ENCODE measurements around the gene PDGFD.

Gene PDGFD

GRCh38 chr11:103947546-103947919, 216.4 kb downstream of the PDGFD start:
- DNase-seq, result no peak

- no peak for DNase-seq
Measured at GRCh38 chr11:103946793-103947545, 217.0 kb downstream of the PDGFD start.

- DNase-seq, result no peak
Measured at GRCh38 chr11:103944251-103944940, 219.6 kb downstream of the PDGFD start.

DNA sequence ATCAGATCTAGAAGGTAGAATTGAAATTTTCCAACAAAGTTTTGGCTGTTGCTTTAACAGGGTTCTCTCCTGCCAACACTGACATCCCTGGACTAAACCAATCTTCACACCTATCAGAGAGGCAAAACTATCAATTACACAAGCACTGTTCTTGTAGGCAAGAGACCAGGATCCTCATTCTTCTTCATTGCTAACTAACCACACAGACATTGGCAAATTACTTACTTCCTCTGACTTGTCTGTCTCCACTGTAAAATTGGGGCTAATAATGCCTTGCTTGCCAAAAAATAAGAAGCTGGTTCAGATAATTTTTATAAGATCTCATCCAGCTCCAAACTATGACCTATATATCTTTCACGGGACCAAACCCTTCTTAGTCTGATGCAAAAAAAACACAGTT, 221.3 kb downstream of the PDGFD start:
- no peak for DNase-seq

GRCh38 chr11:103940551-103940950, 223.4 kb downstream of the PDGFD start:
- no peak for DNase-seq

- no peak for DNase-seq
Measured at GRCh38 chr11:103939694-103940093, 224.3 kb downstream of the PDGFD start.

- DNase-seq, result no peak
Measured at GRCh38 chr11:103936059-103936458, 227.9 kb downstream of the PDGFD start.

DNA sequence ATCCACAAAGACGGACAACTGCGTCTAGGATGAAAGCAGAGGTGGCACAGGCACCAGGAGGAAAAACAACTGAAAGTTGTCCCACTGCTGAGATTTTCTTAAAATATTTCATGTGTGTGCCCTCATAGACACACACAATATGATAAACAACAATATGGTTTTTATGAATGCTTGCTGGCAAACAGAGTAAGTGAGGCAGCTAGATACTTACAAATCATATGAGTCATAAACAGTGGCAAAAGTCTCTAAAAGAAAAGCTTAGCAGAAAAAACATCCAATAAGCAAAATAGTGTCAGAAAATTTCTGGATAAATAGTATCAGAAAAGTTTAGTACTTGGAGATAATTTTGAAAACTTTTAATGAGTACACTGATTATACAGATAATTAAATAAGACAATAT, 228.7 kb downstream of the PDGFD start:
- no peak for DNase-seq

DNA sequence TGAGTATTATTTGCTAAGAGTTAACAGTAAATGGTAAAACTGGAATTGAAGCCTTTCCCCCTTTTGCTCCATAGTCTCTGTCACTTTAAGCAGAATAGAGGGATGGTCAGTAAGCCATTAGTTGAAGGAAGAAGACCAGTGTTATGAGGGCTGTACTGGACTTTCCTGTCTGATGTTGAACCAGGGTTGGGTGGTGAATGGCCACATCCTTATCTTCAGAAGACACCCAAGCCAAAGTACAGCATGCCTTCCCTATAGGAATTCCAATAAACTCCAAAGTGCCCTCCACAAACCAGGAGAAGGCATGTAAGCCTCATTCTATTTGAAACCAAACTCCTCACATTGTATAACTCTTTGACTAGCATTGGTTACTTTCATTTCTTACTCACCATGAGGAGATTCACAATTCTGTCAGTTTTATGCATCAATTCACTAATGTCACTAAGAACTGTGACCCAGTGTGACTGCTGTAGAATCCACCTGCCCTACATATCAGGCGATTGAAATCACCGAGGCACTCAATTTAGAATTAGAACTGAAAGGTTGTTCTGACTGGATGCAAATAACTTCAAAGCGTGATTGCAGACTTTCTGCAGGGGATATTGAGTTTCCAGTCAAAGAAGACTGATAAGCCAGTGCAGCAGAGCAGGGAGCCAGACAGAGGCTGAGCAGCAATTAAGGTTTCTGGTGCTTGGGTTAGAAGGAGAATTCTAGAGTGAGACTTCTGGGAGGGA, 234.6 kb downstream of the PDGFD start:
- DNase-seq, result no peak

GRCh38 chr11:103928802-103929161, 235.2 kb downstream of the PDGFD start:
- DNase-seq, result no peak

DNA sequence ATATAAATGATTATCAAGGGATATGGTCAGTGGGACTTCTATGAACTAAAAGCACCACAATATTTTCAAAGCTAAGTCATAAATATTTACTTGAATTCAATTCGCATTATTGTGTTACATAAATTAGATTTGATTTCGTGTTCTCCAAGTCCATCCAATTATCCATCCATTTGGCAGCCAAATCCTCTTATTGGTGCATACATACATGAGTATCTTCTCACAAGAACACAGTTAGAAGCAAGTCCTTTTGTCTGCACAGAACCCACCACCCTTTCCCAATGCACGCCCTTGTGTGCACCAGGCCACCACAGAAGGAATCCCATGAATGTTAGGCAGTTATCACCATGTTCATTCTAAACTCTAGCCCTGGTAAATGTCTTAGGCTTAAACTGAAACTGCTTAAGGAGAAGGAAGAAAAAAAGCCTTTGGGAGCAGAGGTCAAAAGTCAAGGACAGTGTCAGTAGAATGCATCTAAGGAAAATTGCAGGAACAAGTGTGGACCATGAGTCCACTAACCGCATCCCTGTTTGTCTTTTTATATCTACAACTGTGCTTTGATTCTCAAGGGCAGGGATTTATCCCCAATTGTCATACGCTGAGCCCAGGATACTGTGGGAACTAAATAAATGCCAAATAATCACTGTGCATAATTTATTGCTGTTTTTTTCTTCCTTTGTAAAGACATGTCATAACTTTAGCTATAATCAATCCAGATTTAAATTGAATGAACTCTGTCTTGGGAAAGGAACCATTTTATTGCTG, 235.7 kb downstream of the PDGFD start:
- no peak for DNase-seq

DNA sequence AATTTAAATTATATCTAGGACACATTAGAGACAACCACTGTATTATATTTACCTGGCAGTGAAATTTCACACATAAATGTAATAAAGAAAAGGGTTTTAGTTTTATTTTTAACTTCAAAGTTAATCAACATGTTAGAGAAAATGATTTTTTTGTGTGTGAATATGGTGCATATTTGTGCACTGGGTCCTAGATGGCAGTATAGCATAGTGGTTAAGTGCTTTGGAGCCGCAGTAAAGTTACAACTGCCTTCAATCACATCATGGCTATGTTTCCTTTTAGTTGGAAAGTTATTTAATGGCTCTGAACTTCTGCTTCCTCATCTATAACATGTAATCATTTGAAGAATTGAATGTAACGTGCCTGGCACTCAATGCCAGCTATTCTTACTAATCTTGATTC, 236.4 kb downstream of the PDGFD start:
- no peak for DNase-seq

GRCh38 chr11:103926990-103927389, 237.0 kb downstream of the PDGFD start:
- no peak for DNase-seq

DNA sequence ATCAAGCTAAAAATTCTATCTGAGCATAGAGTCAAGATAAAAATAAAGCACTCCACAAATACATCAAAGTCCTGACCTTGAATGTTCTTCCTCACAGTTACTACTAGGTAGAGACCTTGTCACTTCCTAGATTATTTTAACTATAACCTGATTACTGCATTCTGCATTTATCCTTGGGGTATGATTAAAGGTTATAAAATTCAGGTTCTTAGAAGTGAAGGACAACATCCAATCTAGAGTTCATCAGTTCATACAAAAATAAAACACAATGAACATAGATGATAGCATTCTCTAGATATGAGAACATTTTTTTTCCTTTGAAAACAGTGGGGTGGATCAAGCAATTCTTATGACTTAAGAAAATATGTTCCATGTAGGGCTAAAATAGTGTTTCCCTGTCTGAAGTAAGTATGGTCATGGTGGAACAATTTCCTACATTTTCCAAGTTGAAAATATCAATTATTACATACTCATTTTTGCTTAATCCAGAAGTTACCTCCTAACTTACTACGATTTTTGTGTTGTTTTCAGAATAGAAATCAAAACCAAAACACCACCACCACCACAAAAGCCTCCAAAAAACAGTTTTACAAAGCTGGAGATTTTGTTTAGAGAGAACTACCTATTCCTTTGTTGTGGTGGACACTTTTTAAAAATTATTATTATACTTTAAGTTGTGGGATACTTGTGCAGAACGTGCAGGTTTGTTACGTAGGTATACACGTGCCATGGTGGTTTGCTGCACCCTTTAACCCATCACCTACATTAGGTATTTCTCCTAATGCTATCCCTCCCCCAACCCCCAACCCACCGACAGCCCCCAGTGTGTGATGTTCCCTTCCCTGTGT, 239.6 kb downstream of the PDGFD start:
- no peak for DNase-seq

DNA sequence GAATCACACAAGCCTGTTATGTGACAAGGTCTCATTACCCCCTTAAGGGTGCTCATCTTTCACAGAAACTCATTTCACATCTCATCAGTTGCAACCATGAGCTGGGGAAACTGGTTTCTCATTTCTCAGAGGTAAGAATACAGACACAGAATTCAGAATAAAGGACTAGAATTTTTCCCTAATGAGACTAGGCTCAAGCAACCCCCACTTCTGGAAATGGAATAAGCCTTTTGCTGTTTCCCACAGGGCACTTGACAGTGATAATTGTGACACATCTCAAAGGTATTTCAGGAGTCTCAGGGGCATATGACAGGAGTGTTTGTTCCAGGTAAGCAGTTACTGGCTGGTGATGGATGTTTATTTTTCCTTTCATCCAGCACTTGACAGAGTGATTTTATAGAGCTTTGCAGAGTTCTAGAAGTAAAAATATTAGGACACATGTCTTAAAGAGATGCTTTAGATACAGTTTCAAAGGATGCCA, 240.5 kb downstream of the PDGFD start:
- DNase-seq, result no peak

GRCh38 chr11:103920933-103921332, 243.0 kb downstream of the PDGFD start:
- no peak for DNase-seq

DNA sequence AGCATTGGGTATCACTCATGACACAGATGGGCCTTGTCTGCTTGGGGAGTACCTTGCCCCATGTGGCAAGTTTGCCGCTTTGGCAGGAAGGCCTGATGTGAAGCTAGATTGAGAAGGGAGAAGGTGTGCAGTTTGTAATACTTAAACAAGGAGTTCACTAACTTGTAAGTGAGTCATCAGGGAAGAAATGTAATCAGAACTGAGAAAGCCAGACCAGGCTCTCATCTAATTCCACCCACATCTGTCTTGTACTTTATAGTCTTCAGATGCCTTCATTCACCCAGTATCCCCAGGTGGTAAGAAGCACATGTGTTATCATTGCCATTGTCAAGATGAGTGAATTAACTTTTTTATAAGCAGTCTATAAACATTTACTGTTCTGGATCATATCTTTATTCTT, 243.5 kb downstream of the PDGFD start:
- no peak for DNase-seq

DNA sequence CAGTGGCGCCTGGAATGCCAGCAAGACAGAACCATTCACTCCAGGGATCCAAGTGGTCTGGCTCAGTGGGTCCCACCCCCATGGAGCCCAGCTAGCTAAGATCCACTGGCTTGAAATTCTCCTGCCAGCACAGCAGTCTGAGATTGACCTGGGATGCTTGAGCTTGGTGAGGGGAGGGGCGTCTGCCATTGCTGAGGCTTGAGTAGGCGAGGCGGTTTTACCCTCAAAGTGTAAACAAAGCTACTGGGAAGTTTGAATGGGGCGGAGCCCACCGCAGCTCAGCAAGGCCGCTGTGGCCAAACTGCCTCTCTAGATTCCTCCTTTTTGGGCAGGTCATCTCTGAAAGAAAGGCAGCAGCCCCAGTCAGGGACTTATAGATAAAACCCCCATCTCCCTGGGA, 253.2 kb downstream of the PDGFD start:
- no peak for DNase-seq

GRCh38 chr11:103907548-103908455, 256.1 kb downstream of the PDGFD start:
- no peak for DNase-seq

DNA sequence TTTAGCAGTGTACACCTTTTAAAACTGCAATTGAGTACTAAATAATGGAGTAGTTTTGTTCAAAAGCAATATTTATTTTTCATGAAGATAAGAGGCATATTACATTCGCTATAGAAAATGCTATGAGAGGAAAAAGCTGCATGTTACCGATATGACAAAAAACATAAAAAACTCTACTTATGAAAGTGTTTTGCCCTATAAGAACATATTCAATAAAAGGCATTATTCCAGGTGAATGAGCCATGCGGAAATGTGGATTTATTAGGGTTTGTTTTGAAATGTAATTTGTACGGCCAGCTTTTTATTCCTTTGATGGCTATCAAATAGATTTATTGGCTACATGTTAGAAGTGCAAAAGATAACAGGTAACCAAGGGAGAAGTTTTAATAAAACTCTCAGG, 256.8 kb downstream of the PDGFD start:
- DNase-seq, result no peak

DNA sequence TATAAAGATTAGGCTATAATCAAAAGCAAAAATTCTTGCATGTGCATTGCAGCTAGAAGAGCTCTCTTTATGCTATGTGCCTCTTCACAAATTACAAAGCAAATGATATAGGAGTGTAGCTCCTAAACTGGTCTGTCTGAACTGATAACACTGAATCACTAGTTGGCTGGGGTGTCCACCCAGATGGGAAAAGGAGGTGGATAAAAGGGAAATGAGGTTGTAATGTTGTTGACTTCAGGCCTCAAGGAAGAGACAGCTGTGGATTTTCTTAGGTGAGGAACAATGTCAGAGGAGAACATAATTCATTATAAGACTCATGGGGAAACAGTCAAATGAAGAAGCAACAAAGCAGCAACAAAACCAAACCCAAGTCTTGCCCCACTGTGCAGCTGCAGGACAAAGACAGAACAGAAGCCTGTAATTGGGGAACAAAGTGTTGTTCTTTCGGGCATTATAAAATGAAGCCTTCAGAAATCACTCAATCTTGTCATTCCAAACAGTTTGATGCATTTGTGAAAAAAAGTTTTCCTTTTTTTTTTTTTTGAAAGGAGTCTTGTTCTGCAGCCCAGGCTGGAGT, 257.6 kb downstream of the PDGFD start:
- no peak for DNase-seq

All from stimulated activated CD4-positive, alpha-beta T cell treated with anti-CD3 and anti-CD28 coated beads, Interleukin-2, amount 100 ng/mL, for 24 hours (primary cell).